Panc1 (cell line): Measurements from ENCODE around the gene SERTAD1. TPM values are rescaled to one million over a fixed set of nuclear protein-coding genes. Genes with fewer than 3 reads are reported as not detected.

Experiments
- ATAC-seq: fragments of 200-7000 bp; cut with Tn5 transposase; 2 replicates; pipeline ENCODE4 v1.9.1; 2020; ENCODE audit warnings: mild to moderate bottlenecking, moderate library complexity
- BruUV-seq: library from RNA; stranded (reverse); fragments of 400-500 nt; replicated peaks from 2 replicates; lab custom pipeline; 2021; lab: Mats Ljungman, UMichigan
- CTCF ChIA-PET: fragments of 300-600 bp; sonication (Branson Sonifier 250); formaldehyde crosslinking; loops from one replicate; lab custom pipeline; 2022; ENCODE audit warnings: antibody characterized with exemption; lab: Charles Lee
- POLR2A ChIA-PET: fragments of 300-600 bp; sonication (Branson Sonifier 250); formaldehyde crosslinking; loops from one replicate; lab custom pipeline; 2022; ENCODE audit warnings: antibody characterized with exemption; lab: Charles Lee
- DNase-seq: peaks from one replicate; pipeline ENCODE4 v3.0.0-alpha.2; 2010; ENCODE audit warnings: low read depth, low spot score
- H3K27ac ChIP-seq: 2 replicates; pipeline ENCODE4 v1.5.1; 2011; ENCODE audit warnings: mild to moderate bottlenecking, low read length, inconsistent platforms
- H3K27me3 ChIP-seq: fragments of 200-500 bp; sonication (Bioruptor generic); 2 replicates; pipeline ENCODE4 v1.6.0; 2014; ENCODE audit warnings: low read length, inconsistent platforms; ENCODE audit not compliant: control insufficient read depth, insufficient read depth
- H3K36me3 ChIP-seq: fragments of 200-500 bp; sonication (Bioruptor generic); 2 replicates; pipeline ENCODE4 v1.5.1; 2014; ENCODE audit warnings: inconsistent platforms, mild to moderate bottlenecking, low read length, moderate library complexity; ENCODE audit not compliant: control insufficient read depth, insufficient read depth
- H3K4me1 ChIP-seq: 2 replicates; pipeline ENCODE4 v1.5.1; 2011; ENCODE audit warnings: inconsistent platforms, mild to moderate bottlenecking, low read length, moderate library complexity; ENCODE audit not compliant: control insufficient read depth, insufficient read depth
- H3K4me3 ChIP-seq, 2 experiments: 2 replicates each; pipeline ENCODE4 v1.5.1; 2011 to 2012; ENCODE audit warnings: low read depth in 2 of 2, low read length in 2 of 2, mild to moderate bottlenecking in 2 of 2, inconsistent platforms in 1 of 2, moderate library complexity in 1 of 2
- H3K9me3 ChIP-seq: fragments of 200-500 bp; sonication (Bioruptor generic); 2 replicates; pipeline ENCODE4 v1.5.1; 2014; ENCODE audit warnings: low read depth, mild to moderate bottlenecking, inconsistent platforms, low read length, moderate library complexity; ENCODE audit not compliant: control insufficient read depth, insufficient read depth
- POLR2AphosphoS5 ChIP-seq: IDR thresholded peaks from 2 replicates; pipeline ENCODE4 v1.6.1; 2012; ENCODE audit warnings: mild to moderate bottlenecking, low read depth, low read length, moderate library complexity
- REST ChIP-seq, 2 experiments: IDR thresholded peaks; 2 replicates each; pipeline ENCODE4 v1.6.1; 2011 to 2012; ENCODE audit warnings: low read depth in 2 of 2, control low read depth in 1 of 2, low read length in 1 of 2, mild to moderate bottlenecking in 1 of 2, moderate library complexity in 1 of 2; ENCODE audit not compliant: insufficient read depth in 1 of 2
- SIN3A ChIP-seq: IDR thresholded peaks from 2 replicates; pipeline ENCODE4 v1.6.1; 2012; ENCODE audit warnings: low read depth, mild to moderate bottlenecking, low read length, moderate library complexity, borderline replicate concordance; ENCODE audit not compliant: insufficient read depth
- TCF7L2 ChIP-seq: IDR thresholded peaks from 2 replicates; pipeline ENCODE4 v1.6.1; 2011; ENCODE audit warnings: mild to moderate bottlenecking, low read depth, low read length, inconsistent platforms
- in situ Hi-C: cut with HindIII; loops from 2 replicates; pipeline ENCODE4 v1.10.0; 2016; ENCODE audit warnings: low sequenced_read_pairs, low pct_unique_long_range_greater_than_20kb
- intact Hi-C: fragments of 100-400 bp; cut with micrococcal nuclease; formaldehyde crosslinking; loops from one replicate; pipeline ENCODE4 v1.10.0; 2022; ENCODE audit not compliant: unreplicated experiment
- total RNA-seq: library from RNA; stranded (reverse); gene quantifications from one replicate; pipeline ENCODE4 v1.2.1, GENCODE V29; 2021; ENCODE audit not compliant: unreplicated experiment
- TF ChIP-seq, protein P1 (sequence below): fragments of 450-650 bp; IDR thresholded peaks from 2 replicates; pipeline ENCODE4 v1.5.1; 2017; ENCODE audit warnings: mild to moderate bottlenecking

Gene SERTAD1
- total RNA-seq, 1 experiment from 2014 or later = 13.4 TPM

DNA sequence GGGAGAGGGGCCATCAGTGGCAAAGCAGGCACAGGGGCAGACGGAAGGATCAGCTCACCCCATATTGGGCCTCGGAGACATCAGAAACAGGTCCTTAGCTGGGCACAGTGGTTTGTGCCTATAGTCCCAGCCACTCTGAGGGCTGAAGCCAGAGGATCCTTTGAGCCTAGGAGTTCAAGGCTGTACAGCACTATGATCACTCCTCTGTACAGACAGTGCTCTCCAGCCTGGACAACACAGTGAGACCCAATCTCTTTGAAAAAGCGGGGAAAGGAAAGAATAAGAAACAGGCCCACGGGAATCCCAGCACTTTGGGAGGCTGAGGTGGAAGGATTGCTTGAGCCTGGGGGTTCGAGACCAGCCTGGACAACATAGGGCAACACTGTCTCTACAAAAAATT, 6.0 kb downstream of the SERTAD1 start:
- Histone ChIP-seq H3K4me1 (peaks cover 36% of the 10 kb centered on the region), H3K27ac (no peak overlapping the region), H3K36me3 (peaks cover under 1% of the 10 kb centered on the region; the same call in 1 of the 2 replicates), H3K9me3 (no peaks in the 10 kb centered on the region), H3K27me3 (no peaks in the 10 kb centered on the region), H3K4me3 (no peak overlapping the region)
- DNase-seq (no peak), ATAC-seq (no peak)
- TF ChIP-seq, protein P1, sequence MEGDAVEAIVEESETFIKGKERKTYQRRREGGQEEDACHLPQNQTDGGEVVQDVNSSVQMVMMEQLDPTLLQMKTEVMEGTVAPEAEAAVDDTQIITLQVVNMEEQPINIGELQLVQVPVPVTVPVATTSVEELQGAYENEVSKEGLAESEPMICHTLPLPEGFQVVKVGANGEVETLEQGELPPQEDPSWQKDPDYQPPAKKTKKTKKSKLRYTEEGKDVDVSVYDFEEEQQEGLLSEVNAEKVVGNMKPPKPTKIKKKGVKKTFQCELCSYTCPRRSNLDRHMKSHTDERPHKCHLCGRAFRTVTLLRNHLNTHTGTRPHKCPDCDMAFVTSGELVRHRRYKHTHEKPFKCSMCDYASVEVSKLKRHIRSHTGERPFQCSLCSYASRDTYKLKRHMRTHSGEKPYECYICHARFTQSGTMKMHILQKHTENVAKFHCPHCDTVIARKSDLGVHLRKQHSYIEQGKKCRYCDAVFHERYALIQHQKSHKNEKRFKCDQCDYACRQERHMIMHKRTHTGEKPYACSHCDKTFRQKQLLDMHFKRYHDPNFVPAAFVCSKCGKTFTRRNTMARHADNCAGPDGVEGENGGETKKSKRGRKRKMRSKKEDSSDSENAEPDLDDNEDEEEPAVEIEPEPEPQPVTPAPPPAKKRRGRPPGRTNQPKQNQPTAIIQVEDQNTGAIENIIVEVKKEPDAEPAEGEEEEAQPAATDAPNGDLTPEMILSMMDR = no peak
- TF ChIP-seq SIN3A (no peak), TCF7L2 (no peak), POLR2AphosphoS5 (no peak), REST (IDR thresholded peaks at IDR 0.05; ENCODE audit: insufficient read depth in 1 of 2, low read depth in 2 of 2, low read length in 1 of 2) (no peak)
- intact Hi-C loops = no loop called here
- CTCF ChIA-PET = interaction anchor here (0.7 kb wide), 1 partner anchor 189 kb away, joined by 4 read pairs; no protein-coding TSS in a partner anchor
- BruUV-seq = no TSS peak
- in situ Hi-C loops = no loop called here
- POLR2A ChIA-PET = no interaction called here

DNA sequence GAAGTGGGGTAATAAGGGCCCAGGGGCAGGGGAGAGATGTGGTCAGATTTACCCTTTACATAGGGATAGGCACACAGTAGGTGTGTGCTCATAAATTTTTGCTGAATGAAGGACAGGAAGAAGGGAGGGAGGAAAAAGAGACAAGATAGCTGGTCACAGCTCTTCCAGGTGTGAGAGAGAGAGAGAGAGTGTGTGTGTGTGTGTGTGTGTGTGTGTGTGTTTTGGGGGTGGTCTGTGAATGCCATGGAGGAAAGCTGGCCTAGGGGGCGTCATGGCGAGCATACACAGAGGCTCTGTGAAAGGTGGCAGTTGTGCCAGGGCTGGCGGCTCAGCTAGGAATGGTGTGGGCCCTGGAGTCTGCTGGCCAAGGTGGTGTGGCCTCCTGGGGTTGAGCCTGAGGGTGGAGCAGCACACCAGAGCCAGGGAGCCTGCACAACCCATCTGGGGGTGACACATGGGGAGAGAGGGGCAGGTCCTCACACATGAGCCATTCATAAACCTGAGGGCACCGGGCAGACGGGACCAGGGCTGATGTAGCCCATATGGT, 6.7 kb downstream of the SERTAD1 start:
- TF ChIP-seq TCF7L2 (no peak), POLR2AphosphoS5 (no peak), REST (IDR thresholded peaks at IDR 0.05; ENCODE audit: insufficient read depth in 1 of 2, low read depth in 2 of 2, low read length in 1 of 2) (no peak), SIN3A (no peak)
- TF ChIP-seq, protein P1 = no peak
- Histone ChIP-seq H3K27ac (no peak overlapping the region), H3K36me3 (no peaks in the 10 kb centered on the region), H3K4me3 (no peak overlapping the region), H3K27me3 (no peaks in the 10 kb centered on the region), H3K4me1 (peaks cover 36% of the 10 kb centered on the region), H3K9me3 (no peaks in the 10 kb centered on the region)
- POLR2A ChIA-PET = no interaction called here
- CTCF ChIA-PET = interaction anchor here (0.5 kb wide), 1 partner anchor 212 kb away, joined by 3 read pairs; no protein-coding TSS in a partner anchor
- DNase-seq (no peak), ATAC-seq (no peak)
- intact Hi-C loops = no loop called here
- no TSS peak for BruUV-seq
- in situ Hi-C loops = no loop called here
